Hepatocyte (in vitro differentiated cells): ENCODE data around the gene NME9.

ENCODE experiments used
- EZH2 ChIP-seq: fragments of 200-600 bp; sonication (generic); IDR thresholded peaks from 2 replicates; pipeline ENCODE4 v1.6.1; 2016; ENCODE audit warnings: antibody characterized with exemption, mild to moderate bottlenecking, borderline replicate concordance
- EZH2phosphoT487 ChIP-seq: fragments of 200-600 bp; sonication (generic); IDR thresholded peaks from one replicate; pipeline ENCODE4 v1.6.1; 2018; ENCODE audit warnings: antibody characterized with exemption, mild to moderate bottlenecking, low read depth, moderate library complexity; ENCODE audit not compliant: unreplicated experiment, severe bottlenecking
- TF ChIP-seq, protein P1 (sequence below): fragments of 200-600 bp; sonication (generic); IDR thresholded peaks from 2 replicates; pipeline ENCODE4 v1.5.1; 2016; ENCODE audit warnings: antibody characterized with exemption, mild to moderate bottlenecking; ENCODE audit not compliant: poor library complexity

DNA sequence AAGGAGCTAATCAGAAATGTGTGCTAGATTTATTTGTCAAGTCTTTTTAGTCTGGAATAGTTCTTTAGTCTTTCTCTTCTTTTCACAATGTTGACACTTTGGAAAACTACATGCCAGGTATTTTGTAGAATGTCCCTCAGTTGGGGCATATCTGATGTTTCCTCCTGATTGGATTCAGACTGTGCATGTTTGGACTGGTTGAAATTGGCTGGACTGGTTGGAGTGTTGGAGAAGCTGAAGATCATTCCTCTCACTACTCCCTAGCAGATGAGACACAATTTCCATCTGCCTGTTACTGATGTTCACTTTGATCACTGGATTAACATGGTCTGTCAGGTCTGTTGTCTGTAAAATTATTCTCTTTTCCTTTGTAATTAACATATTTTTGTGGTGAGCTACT is 3.7 kb downstream of the NME9 start:
- TF ChIP-seq, protein P1, sequence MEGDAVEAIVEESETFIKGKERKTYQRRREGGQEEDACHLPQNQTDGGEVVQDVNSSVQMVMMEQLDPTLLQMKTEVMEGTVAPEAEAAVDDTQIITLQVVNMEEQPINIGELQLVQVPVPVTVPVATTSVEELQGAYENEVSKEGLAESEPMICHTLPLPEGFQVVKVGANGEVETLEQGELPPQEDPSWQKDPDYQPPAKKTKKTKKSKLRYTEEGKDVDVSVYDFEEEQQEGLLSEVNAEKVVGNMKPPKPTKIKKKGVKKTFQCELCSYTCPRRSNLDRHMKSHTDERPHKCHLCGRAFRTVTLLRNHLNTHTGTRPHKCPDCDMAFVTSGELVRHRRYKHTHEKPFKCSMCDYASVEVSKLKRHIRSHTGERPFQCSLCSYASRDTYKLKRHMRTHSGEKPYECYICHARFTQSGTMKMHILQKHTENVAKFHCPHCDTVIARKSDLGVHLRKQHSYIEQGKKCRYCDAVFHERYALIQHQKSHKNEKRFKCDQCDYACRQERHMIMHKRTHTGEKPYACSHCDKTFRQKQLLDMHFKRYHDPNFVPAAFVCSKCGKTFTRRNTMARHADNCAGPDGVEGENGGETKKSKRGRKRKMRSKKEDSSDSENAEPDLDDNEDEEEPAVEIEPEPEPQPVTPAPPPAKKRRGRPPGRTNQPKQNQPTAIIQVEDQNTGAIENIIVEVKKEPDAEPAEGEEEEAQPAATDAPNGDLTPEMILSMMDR, result no peak
- no peak for TF ChIP-seq EZH2
- TF ChIP-seq EZH2phosphoT487, result no peak
